ELR (cell line): ENCODE results near the gene P2RY13.
A peak's percentile ranks its signal among the peaks of the same experiment; 100 is the strongest.

Source experiments
- DNase-seq: peaks from one replicate; pipeline ENCODE4 v3.0.0-alpha.2; 2015; ENCODE audit warnings: low read depth

P2RY13 gene

GRCh38 chr3:151293127-151293526 is 36.2 kb downstream of the P2RY13 start:
- DNase-seq = no peak

DNA sequence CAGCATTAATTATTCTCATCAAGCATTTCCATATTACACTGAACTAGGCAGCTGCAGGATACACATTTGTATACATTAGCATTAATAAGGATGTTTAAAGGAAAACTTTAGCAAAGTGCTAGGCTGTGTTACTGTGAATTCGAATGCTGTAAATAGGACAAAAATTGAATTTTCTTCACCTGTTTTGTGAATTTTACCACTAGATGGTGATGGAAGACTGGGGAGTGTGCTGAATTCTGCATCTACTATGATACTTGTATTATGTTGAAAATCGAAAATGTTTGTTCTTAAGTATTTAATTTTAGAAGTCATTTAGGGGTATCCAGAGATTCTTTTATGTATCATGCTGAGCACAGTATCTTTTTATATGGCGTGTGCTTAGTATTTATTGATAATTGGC is 38.7 kb downstream of the P2RY13 start:
- peak; percentile 66 for DNase-seq

- no peak for DNase-seq
Observed at GRCh38 chr3:151289445-151289844, 39.9 kb downstream of the P2RY13 start.

- no peak for DNase-seq
Observed at GRCh38 chr3:151285940-151286339, 43.4 kb downstream of the P2RY13 start.

- DNase-seq = peak; percentile 12
Observed at GRCh38 chr3:151283907-151284461, 45.4 kb downstream of the P2RY13 start.

- no peak for DNase-seq
Observed at GRCh38 chr3:151283387-151283786, 46.0 kb downstream of the P2RY13 start.

- peak; percentile 60 for DNase-seq
Observed at GRCh38 chr3:151282921-151283320, 46.4 kb downstream of the P2RY13 start.

GRCh38 chr3:151281671-151282324 is 47.6 kb downstream of the P2RY13 start:
- DNase-seq = peak; percentile 58

GRCh38 chr3:151278230-151278629 is 51.1 kb downstream of the P2RY13 start, which contains the start of gene P2RY14:
P2RY14 (minus strand) TSS chr3:151278542; CDS start chr3:151214316, 64,226 bp downstream.
- DNase-seq = no peak

DNA sequence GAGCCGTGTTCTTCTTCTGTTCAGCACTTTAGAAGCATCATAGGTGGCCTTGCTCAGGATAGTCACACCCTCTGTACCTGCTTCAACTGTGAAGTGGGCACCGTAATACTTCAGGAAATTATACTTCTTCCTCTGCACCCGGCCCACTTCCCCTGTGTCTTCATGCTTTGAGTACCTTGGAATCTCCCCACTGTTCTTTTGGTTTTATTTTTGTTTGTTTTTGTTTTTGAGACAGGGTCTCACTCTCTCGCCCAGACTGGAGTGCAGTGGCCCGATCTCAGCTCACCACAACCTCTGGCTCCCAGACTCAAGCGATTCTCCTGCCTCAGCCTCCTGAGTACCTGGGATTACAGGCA is 52.7 kb downstream of the P2RY13 start:
- no peak for DNase-seq
